ENCODE data around the gene EIF3B. TPM values are rescaled to one million over a fixed set of nuclear protein-coding genes. Genes with fewer than 3 reads are reported as not detected.

The EIF3B gene
- total and polyA plus RNA-seq, 2 of the 4 experiments (the other 2 are of a cell fraction), result 105 to 201 TPM

DNA sequence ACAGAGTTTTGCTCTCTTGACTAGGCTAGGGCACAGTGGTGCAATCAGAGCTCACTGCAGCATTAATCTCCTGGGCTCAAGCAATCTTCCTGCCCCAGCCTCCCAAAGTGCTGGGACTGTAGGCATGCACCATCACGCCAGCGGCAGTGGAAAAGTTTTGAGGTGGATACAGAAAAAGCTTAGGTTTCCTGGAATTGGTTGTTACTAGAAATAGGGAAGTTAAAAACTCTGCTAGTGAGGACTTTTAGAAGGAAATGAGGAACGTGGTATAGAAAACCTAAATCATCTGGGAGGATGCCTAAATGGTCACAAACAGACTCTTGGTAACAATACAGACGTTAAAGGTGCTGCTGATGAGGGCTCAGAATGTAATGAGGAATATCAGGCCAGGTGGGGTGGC, 29.5 kb upstream of the EIF3B start:
- Histone ChIP-seq H3K9ac (ENCODE audit: low read depth, low read length) (no peak overlapping the region), H3K27me3 (ENCODE audit: control insufficient read depth, insufficient read depth, low read length) (no peaks in the 10 kb centered on the region), H2AK9ac (replicated peaks; ENCODE audit: low read depth, low read length, poor library complexity) (no peak overlapping the region), H3K9me1 (ENCODE audit: insufficient read depth, low read length) (no peaks in the 10 kb centered on the region), H3K18ac (ENCODE audit: low read depth, low read length) (no peak overlapping the region), H3K23ac (ENCODE audit: low read depth, low read length) (no peak overlapping the region), H4K8ac (ENCODE audit: low read depth in 2 of 2, low read length in 2 of 2) (no peak overlapping the region), H3K56ac (ENCODE audit: extremely low read depth, insufficient read depth, low read length) (no peak overlapping the region), H3K27ac (ENCODE audit: insufficient read depth, low read length) (no peak overlapping the region), H4K20me1 (ENCODE audit: insufficient read depth, low read length) (no peaks in the 10 kb centered on the region), H3K4me1 (ENCODE audit: control insufficient read depth, insufficient read depth, low read length) (no peaks in the 10 kb centered on the region), H3K14ac (replicated peaks; ENCODE audit: low read depth, low read length) (no peak overlapping the region), H2BK5ac (ENCODE audit: low read depth, low read length, poor library complexity, severe bottlenecking) (no peak overlapping the region), H3K4me3 (ENCODE audit: insufficient read depth, low read depth, low read length) (no peak overlapping the region), H3K4ac (ENCODE audit: low read depth, low read length) (no peak overlapping the region), H3K9me3 (ENCODE audit: control insufficient read depth, insufficient read depth, low read length) (no peaks in the 10 kb centered on the region), H2BK20ac (ENCODE audit: low read depth, low read length) (no peak overlapping the region), H3K79me1 (ENCODE audit: low read depth in 1 of 2, low read length in 2 of 2) (no peaks in the 10 kb centered on the region), H3K4me2 (ENCODE audit: low read depth, low read length) (no peak overlapping the region), H2AFZ (replicated peaks; ENCODE audit: low read length, poor library complexity) (no peak overlapping the region), H2BK120ac (ENCODE audit: low read depth, low read length) (no peak overlapping the region), H4K91ac (ENCODE audit: insufficient read depth, low read depth, low read length) (no peak overlapping the region), H3K36me3 (ENCODE audit: control insufficient read depth, insufficient read depth, low read length) (no peaks in the 10 kb centered on the region), H2BK15ac (ENCODE audit: low read depth, low read length) (no peak overlapping the region), H4K5ac (ENCODE audit: low read depth, low read length) (no peak overlapping the region), H2AK5ac (ENCODE audit: low read depth, low read length) (no peak overlapping the region)
- WGBS, 2 experiments (ENCODE audit: extremely low coverage in 2 of 2, insufficient read length in 1 of 2), result 40% methylated on average over 1 of the region's 4 CpGs; no CpG with 5 or more reads in 1 of the 2 experiments
- dilution Hi-C loops (cut with HindIII; ENCODE audit: low sequenced_read_pairs, unreplicated experiment), result no loop called here
- BruUV-seq (replicated peaks), result no TSS peak
- in situ Hi-C loops (cut with MboI; ENCODE audit: low sequenced_read_pairs), result loop anchor here (10.0 kb wide), 1 partner anchor 720 kb away; no protein-coding TSS in a partner anchor
- ChIA-PET CTCF (no interaction called here), POLR2A (ENCODE audit: unreplicated experiment) (interaction anchor here (0.6 kb wide), 2 partner anchors 12 to 15 kb away, joined by 3 to 5 read pairs; no protein-coding TSS in a partner anchor)
- TF ChIP-seq NFE2L2 (IDR thresholded peaks at IDR 0.05; ENCODE audit: low read depth, low read length) (no peak), CEBPB (IDR thresholded peaks at IDR 0.05; ENCODE audit: low read depth, low read length) (no peak), MAFK (IDR thresholded peaks at IDR 0.05; ENCODE audit: low read depth, low read length) (no peak), FOS (IDR thresholded peaks at IDR 0.05; ENCODE audit: low read depth, low read length) (no peak), MAZ (IDR thresholded peaks at IDR 0.05; ENCODE audit: borderline replicate concordance, low read depth, low read length) (no peak)
- ATAC-seq (ENCODE audit: low read depth), result no peak
- intact Hi-C loops (cut with micrococcal nuclease), result no loop called here
- no peak for DNase-seq
